Stimulated activated CD8-positive, alpha-beta memory T cell treated with anti-CD3 and anti-CD28 coated beads, Interleukin-12 subunit alpha, Interleukin-12 subunit beta, amount 100 ng/mL, for 1 hour (primary cell): ENCODE measurements around the gene MED26.
A peak's percentile ranks its signal among the peaks of the same experiment; 100 is the strongest.
"Not testable (repeated sequence)": the region's sequence is repeated elsewhere in the genome, so short reads cannot be mapped to it uniquely, and the experiment has no call there.

Experiments
- DNase-seq: peaks from one replicate; pipeline ENCODE4 v3.0.0-alpha.2; 2020; ENCODE audit warnings: low read depth

MED26 gene

GRCh38 chr19:16572332-16573211, 55.4 kb downstream of the MED26 start, which contains the start of gene SLC35E1:
Gene SLC35E1, minus strand, starts transcription at chr19:16572415. Its CDS starts 51 bp downstream, at chr19:16572364.
- DNase-seq, result peak; percentile 78

- no peak for DNase-seq
These were observed 56.1 kb downstream of the MED26 start for GRCh38 chr19:16571822-16572331.

GRCh38 chr19:16571283-16571682, 56.7 kb downstream of the MED26 start:
- DNase-seq, result no peak

- no peak for DNase-seq
These were observed 58.2 kb downstream of the MED26 start for GRCh38 chr19:16569609-16570320.

- no peak for DNase-seq
These were observed 61.3 kb downstream of the MED26 start for GRCh38 chr19:16566702-16567101.

GRCh38 chr19:16566161-16566560, 61.8 kb downstream of the MED26 start:
- DNase-seq, result peak; percentile 66

GRCh38 chr19:16564842-16565241, 63.2 kb downstream of the MED26 start:
- no peak for DNase-seq

GRCh38 chr19:16562608-16563025, 65.4 kb downstream of the MED26 start:
- DNase-seq, result no peak

- DNase-seq, result no peak
These were observed 66.6 kb downstream of the MED26 start for GRCh38 chr19:16561382-16561781.

- DNase-seq, result no peak
These were observed 68.2 kb downstream of the MED26 start for GRCh38 chr19:16559780-16560276.

GRCh38 chr19:16554776-16555175, 73.2 kb downstream of the MED26 start:
- DNase-seq, result no peak

GRCh38 chr19:16551902-16552301, 76.1 kb downstream of the MED26 start:
- not testable (repeated sequence) for DNase-seq

- DNase-seq, result no peak
These were observed 79.0 kb downstream of the MED26 start for GRCh38 chr19:16548956-16549355.

- DNase-seq, result no peak
These were observed 83.4 kb downstream of the MED26 start for GRCh38 chr19:16544473-16545231.

GRCh38 chr19:16543734-16544133, 84.3 kb downstream of the MED26 start:
- not testable (repeated sequence) for DNase-seq

- DNase-seq, result no peak
These were observed 85.0 kb downstream of the MED26 start for GRCh38 chr19:16542910-16543472.

- DNase-seq, result peak; percentile 91
These were observed 85.7 kb downstream of the MED26 start, which contains the start of gene CHERP for GRCh38 chr19:16542045-16542909. Gene CHERP, minus strand, starts transcription at chr19:16542437. Its CDS starts 59 bp downstream, at chr19:16542378.

- DNase-seq, result no peak
These were observed 86.4 kb downstream of the MED26 start for GRCh38 chr19:16541526-16542044.

- DNase-seq, result no peak
These were observed 87.1 kb downstream of the MED26 start for GRCh38 chr19:16540948-16541347.

GRCh38 chr19:16537111-16537510, 90.9 kb downstream of the MED26 start:
- DNase-seq, result no peak
